ENCODE data around the gene ACAA1.

DNA sequence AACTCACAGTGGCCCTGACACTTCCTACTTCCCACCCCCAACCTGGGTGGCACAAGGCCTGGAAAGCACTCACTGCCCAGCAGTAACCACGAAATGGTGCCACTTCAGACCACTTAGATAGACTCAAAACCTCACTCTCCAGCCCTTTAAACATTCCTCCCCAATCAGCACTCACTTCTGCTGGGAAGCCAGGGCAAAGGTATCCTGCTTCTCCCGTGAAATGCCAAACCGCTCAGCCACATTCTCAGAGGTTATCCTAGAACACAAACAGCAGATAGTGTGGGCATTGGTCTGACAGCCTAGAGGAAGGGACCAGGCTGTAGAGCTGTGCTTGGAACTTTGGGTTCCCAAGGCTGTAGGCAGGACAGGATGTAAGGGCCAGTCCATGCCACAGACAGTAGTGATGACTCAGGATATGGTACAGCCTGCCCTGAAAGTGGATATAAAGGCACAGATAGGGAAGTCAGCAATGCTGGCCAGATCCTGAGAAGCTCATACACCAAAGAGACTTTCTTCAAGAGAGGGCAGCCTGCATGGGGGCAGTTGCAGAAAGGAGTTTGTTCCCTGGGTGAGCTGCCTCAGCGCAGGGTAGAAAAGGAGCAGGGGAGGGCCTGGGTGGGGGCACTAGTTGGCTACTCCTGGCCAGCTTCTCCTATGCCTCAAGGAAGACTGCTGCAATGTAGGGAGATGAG, 9.2 kb downstream of the ACAA1 start:
- TF ChIP-seq YY1 (IDR thresholded peaks at IDR 0.05; ENCODE audit: insufficient read depth, insufficient read length), result no peak
- no peak for TF ChIP-seq ZNF274 (IDR thresholded peaks at IDR 0.05; ENCODE audit: low read depth, low read length)
- TF ChIP-seq SUZ12 (IDR thresholded peaks at IDR 0.05; ENCODE audit: extremely low read depth, insufficient read depth, insufficient read length), result no peak
